Neural cell (in vitro differentiated cells): ENCODE data around the gene TSSK6. TPM values are rescaled to one million over a fixed set of nuclear protein-coding genes. Genes with fewer than 3 reads are reported as not detected.

Source experiments
- H2AFZ ChIP-seq: fragments of 200-600, 300-800 bp; sonication (generic), shearing (Covaris generic); 2 replicates; pipeline ENCODE4 v1.6.0; 2014; ENCODE audit warnings: low read depth, mild to moderate bottlenecking, antibody characterized with exemption, low read length, moderate library complexity
- H3F3A ChIP-seq: fragments of 200-600 bp; shearing (Covaris generic); 2 replicates; pipeline ENCODE4 v1.6.1; 2016; ENCODE audit warnings: mild to moderate bottlenecking, moderate library complexity, mixed read lengths, antibody characterized with exemption, low read length; ENCODE audit not compliant: insufficient read depth, poor library complexity, severe bottlenecking
- H3K27ac ChIP-seq: fragments of 200-600, 300-800 bp; sonication (generic), shearing (Covaris generic); 2 replicates; pipeline ENCODE4 v1.5.1; 2014; ENCODE audit warnings: mild to moderate bottlenecking, low read length, moderate library complexity
- H3K27me3 ChIP-seq: fragments of 300-800, 200-600 bp; sonication (generic), shearing (Covaris generic); 2 replicates; pipeline ENCODE4 v1.6.0; 2014; ENCODE audit warnings: mild to moderate bottlenecking, low read depth, low read length, moderate library complexity; ENCODE audit not compliant: insufficient read depth
- H3K36me3 ChIP-seq: fragments of 300-800, 200-600 bp; sonication (generic), shearing (Covaris generic); 2 replicates; pipeline ENCODE4 v1.5.1; 2014; ENCODE audit warnings: mild to moderate bottlenecking, antibody characterized with exemption, low read length, moderate library complexity; ENCODE audit not compliant: insufficient read depth
- H3K4me2 ChIP-seq: fragments of 300-800, 200-600 bp; sonication (generic), shearing (Covaris generic); 2 replicates; pipeline ENCODE4 v1.6.0; 2014; ENCODE audit warnings: mild to moderate bottlenecking, low read length
- H3K4me3 ChIP-seq: fragments of 300-800, 200-600 bp; sonication (generic), shearing (Covaris generic); 2 replicates; pipeline ENCODE4 v1.5.1; 2014; ENCODE audit warnings: mild to moderate bottlenecking, low read length, moderate library complexity
- H3K79me2 ChIP-seq: fragments of 200-600 bp; shearing (Covaris generic); replicated peaks from 2 replicates; pipeline ENCODE4 v1.6.0; 2014; ENCODE audit warnings: mild to moderate bottlenecking, low read length, moderate library complexity; ENCODE audit not compliant: insufficient read depth
- H3K9ac ChIP-seq: fragments of 300-800, 200-600 bp; sonication (generic), shearing (Covaris generic); 2 replicates; pipeline ENCODE4 v1.6.1; 2016; ENCODE audit warnings: mild to moderate bottlenecking, low read length, mixed read lengths
- H3K9me2 ChIP-seq: fragments of 200-600 bp; shearing (Covaris generic); 2 replicates; pipeline ENCODE4 v1.6.1; 2016; ENCODE audit warnings: mild to moderate bottlenecking, low read length, mixed read lengths; ENCODE audit not compliant: insufficient read depth
- H3K9me3 ChIP-seq: fragments of 200-600, 300-800 bp; sonication (generic), shearing (Covaris generic); 2 replicates; pipeline ENCODE4 v1.6.1; 2016; ENCODE audit warnings: mild to moderate bottlenecking, mixed run types, low read length, moderate library complexity, mixed read lengths
- H4K20me1 ChIP-seq: fragments of 200-600 bp; shearing (Covaris generic); 2 replicates; pipeline ENCODE4 v1.6.1; 2016; ENCODE audit warnings: mild to moderate bottlenecking, mixed run types; ENCODE audit not compliant: insufficient read depth
- CTCF ChIP-seq: fragments of 450-650 bp; IDR thresholded peaks from 2 replicates; pipeline ENCODE4 v1.5.1; 2014; ENCODE audit warnings: antibody characterized with exemption, mild to moderate bottlenecking, moderate library complexity; ENCODE audit not compliant: poor library complexity, severe bottlenecking
- EP300 ChIP-seq: fragments of 450-650 bp; conservative IDR thresholded peaks from 2 replicates; pipeline ENCODE4 v1.6.1; 2014; ENCODE audit warnings: antibody characterized with exemption, mild to moderate bottlenecking, moderate library complexity; ENCODE audit not compliant: poor library complexity, severe bottlenecking
- EZH2 ChIP-seq: fragments of 200-600, 300-800 bp; shearing (Covaris generic), sonication (generic); IDR thresholded peaks from 2 replicates; pipeline ENCODE4 v1.6.1; 2014; ENCODE audit warnings: antibody characterized with exemption, low read length, borderline replicate concordance, mild to moderate bottlenecking; ENCODE audit not compliant: insufficient read depth, poor library complexity, severe bottlenecking
- MXI1 ChIP-seq: fragments of 450-650 bp; conservative IDR thresholded peaks from 2 replicates; pipeline ENCODE4 v1.6.1; 2014; ENCODE audit warnings: antibody characterized with exemption, mild to moderate bottlenecking; ENCODE audit not compliant: poor library complexity, severe bottlenecking
- POLR2AphosphoS5 ChIP-seq: IDR thresholded peaks from 2 replicates; pipeline ENCODE4 v1.6.1; 2012
- RAD21 ChIP-seq: fragments of 450-650 bp; conservative IDR thresholded peaks from 2 replicates; pipeline ENCODE4 v1.6.1; 2014; ENCODE audit warnings: antibody characterized with exemption, mild to moderate bottlenecking, moderate library complexity
- REST ChIP-seq: IDR thresholded peaks from 2 replicates; pipeline ENCODE4 v1.6.1; 2012; ENCODE audit warnings: borderline replicate concordance
- SMC3 ChIP-seq: fragments of 450-650 bp; conservative IDR thresholded peaks from 2 replicates; pipeline ENCODE4 v1.6.1; 2014; ENCODE audit warnings: antibody characterized with exemption, mild to moderate bottlenecking, moderate library complexity; ENCODE audit not compliant: poor library complexity
- TAF1 ChIP-seq: IDR thresholded peaks from 2 replicates; pipeline ENCODE4 v1.6.1; 2012; ENCODE audit warnings: low read depth
- polyA plus RNA-seq: library from polyadenylated mRNA; depleted of rRNA; stranded (reverse); fragments of >200 nt; gene quantifications from 2 replicates; pipeline ENCODE4 v1.2.3, GENCODE V29; 2014

TSSK6 gene
- polyA plus RNA-seq, 1 donor from 2014 or later, result 5.3 TPM

- no peaks in the 10 kb centered on the region for H3K27me3 ChIP-seq
- no peak overlapping the region for H2AFZ ChIP-seq
- no peaks in the 10 kb centered on the region for H3F3A ChIP-seq
- H3K4me3 ChIP-seq, result no peak overlapping the region
- H3K27ac ChIP-seq, result no peak overlapping the region
- no peaks in the 10 kb centered on the region for H3K9me2 ChIP-seq
- no peaks in the 10 kb centered on the region for H4K20me1 ChIP-seq
- TF ChIP-seq EP300 (no peak), EZH2 (no peak), RAD21 (peak; percentile 91), SMC3 (peak; percentile 92), TAF1 (no peak), CTCF (peak; percentile 92), MXI1 (peak; percentile 28)
- no peaks in the 10 kb centered on the region for H3K9me3 ChIP-seq
- no peak overlapping the region for H3K4me2 ChIP-seq
- H3K9ac ChIP-seq, result no peak overlapping the region
- H3K36me3 ChIP-seq, result no peaks in the 10 kb centered on the region
- no peaks in the 10 kb centered on the region for H3K79me2 ChIP-seq
Observed at GRCh38 chr19:19531951-19532805, 16.8 kb upstream of the TSSK6 start.

GRCh38 chr19:19530889-19531288 is 15.5 kb upstream of the TSSK6 start:
- TF ChIP-seq SMC3 (no peak), TAF1 (no peak), CTCF (no peak), RAD21 (no peak), MXI1 (no peak), POLR2AphosphoS5 (no peak), EP300 (no peak), EZH2 (no peak), REST (no peak)
- Histone ChIP-seq H3K9me2 (no peaks in the 10 kb centered on the region), H2AFZ (no peak overlapping the region), H3K9me3 (no peaks in the 10 kb centered on the region), H3K79me2 (no peaks in the 10 kb centered on the region), H3K4me2 (no peak overlapping the region), H3K27me3 (no peaks in the 10 kb centered on the region), H3K36me3 (no peaks in the 10 kb centered on the region), H4K20me1 (no peaks in the 10 kb centered on the region), H3F3A (no peaks in the 10 kb centered on the region), H3K9ac (no peak overlapping the region), H3K4me3 (no peak overlapping the region), H3K27ac (no peak overlapping the region)
